OCI-LY3 (cell line): ENCODE measurements around the gene CADPS2.

ENCODE experiments used
- CTCF ChIP-seq: fragments of 200-600, 300-600 bp; sonication (generic); IDR thresholded peaks from 2 replicates; pipeline ENCODE4 v1.5.1; 2014; ENCODE audit warnings: antibody characterized with exemption, low read length, low read depth
- EZH2phosphoT487 ChIP-seq: fragments of 200-600 bp; shearing (Covaris generic); IDR thresholded peaks from 2 replicates; pipeline ENCODE4 v1.6.1; 2018; ENCODE audit warnings: antibody characterized with exemption, mixed run types, low read depth

GRCh38 chr7:122415510-122415909, 470.8 kb downstream of the CADPS2 start:
- TF ChIP-seq CTCF: no peak
- no peak for TF ChIP-seq EZH2phosphoT487
